GM21619 (cell line): ENCODE results near the gene MAEA.

ENCODE experiments used
- ATAC-seq: cut with Tn5 transposase; IDR thresholded peaks from one replicate; pipeline ENCODE4 v1.9.1; 2021; ENCODE audit not compliant: unreplicated experiment

The MAEA gene

GRCh38 chr4:1298461-1298860 lies 8.8 kb downstream of the MAEA start:
- ATAC-seq: no peak

- ATAC-seq: no peak
These were observed 9.7 kb downstream of the MAEA start for GRCh38 chr4:1299301-1299860.

GRCh38 chr4:1300466-1301455 lies 11.1 kb downstream of the MAEA start:
- no peak for ATAC-seq

GRCh38 chr4:1302159-1302558 lies 12.5 kb downstream of the MAEA start:
- no peak for ATAC-seq

- no peak for ATAC-seq
These were observed 15.6 kb downstream of the MAEA start for GRCh38 chr4:1305261-1305711.

GRCh38 chr4:1305781-1306455 lies 16.2 kb downstream of the MAEA start:
- no peak for ATAC-seq

- ATAC-seq: no peak
These were observed 18.5 kb downstream of the MAEA start for GRCh38 chr4:1307951-1308735.

- peak; percentile 92 for ATAC-seq
These were observed 19.7 kb downstream of the MAEA start for GRCh38 chr4:1309261-1310010.

GRCh38 chr4:1310031-1310795 lies 20.5 kb downstream of the MAEA start:
- no peak for ATAC-seq

- no peak for ATAC-seq
These were observed 21.3 kb downstream of the MAEA start for GRCh38 chr4:1310796-1311631.

- no peak for ATAC-seq
These were observed 23.3 kb downstream of the MAEA start for GRCh38 chr4:1312821-1313640.

GRCh38 chr4:1315306-1315705 lies 25.6 kb downstream of the MAEA start:
- ATAC-seq: no peak

GRCh38 chr4:1315836-1316536 lies 26.3 kb downstream of the MAEA start:
- ATAC-seq: no peak

GRCh38 chr4:1316537-1317168 lies 27.0 kb downstream of the MAEA start:
- ATAC-seq: no peak

GRCh38 chr4:1317177-1318045 lies 27.7 kb downstream of the MAEA start:
- ATAC-seq: no peak

GRCh38 chr4:1318046-1318375 lies 28.3 kb downstream of the MAEA start:
- no peak for ATAC-seq
